ENCODE measurements around the gene PRDM12.

The PRDM12 gene

DNA sequence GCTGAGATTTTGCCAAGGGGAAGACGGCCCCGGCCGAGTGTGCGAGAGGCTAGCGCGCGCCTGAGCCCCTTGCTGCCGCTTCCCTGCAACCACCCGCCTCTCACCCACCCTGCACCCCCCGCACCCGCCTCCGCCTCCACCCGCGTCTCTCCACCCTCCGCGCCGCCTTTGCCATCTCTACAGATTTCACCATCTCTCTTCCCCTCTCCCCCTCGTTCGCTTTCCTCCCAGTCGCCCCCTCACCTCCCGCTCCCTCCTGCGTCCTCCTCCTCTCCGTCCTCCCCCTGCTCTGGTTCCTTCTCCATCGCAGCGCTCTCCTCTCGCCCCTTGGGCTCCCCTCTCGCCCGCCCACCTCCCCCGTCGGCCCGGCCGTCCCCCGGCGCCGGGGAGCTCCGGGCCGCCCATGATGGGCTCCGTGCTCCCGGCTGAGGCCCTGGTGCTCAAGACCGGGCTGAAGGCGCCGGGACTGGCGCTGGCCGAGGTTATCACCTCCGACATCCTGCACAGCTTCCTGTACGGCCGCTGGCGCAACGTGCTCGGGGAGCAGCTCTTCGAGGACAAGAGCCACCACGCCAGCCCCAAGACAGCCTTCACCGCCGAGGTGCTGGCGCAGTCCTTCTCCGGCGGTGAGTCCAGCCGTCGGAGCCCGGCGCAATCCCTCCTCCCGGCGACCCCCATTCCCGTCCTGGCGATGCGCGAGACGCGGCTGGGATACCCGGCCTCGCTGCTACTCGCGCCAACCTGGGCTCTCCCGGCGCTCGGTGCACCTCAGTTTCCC, at the start of gene PRDM12:
PRDM12 (plus strand) TSS at position 344 of the 778 bp plus-strand sequence; CDS start at position 404, 60 bp downstream.
- Histone ChIP-seq H3K4me1 (ENCODE audit: control insufficient read depth, insufficient read depth, low read length, unreplicated experiment) (peaks cover 5% of the 10 kb centered on the region), H3K79me2 (ENCODE audit: control insufficient read depth, insufficient read depth, low read length, unreplicated experiment) (no peaks in the 10 kb centered on the region), H3K27ac (ENCODE audit: low read depth, low read length) (no peak within 1 kb of the TSS), H3K4me3 (ENCODE audit: low read depth, low read length) (no peak within 1 kb of the TSS), H3K36me3 (ENCODE audit: insufficient read depth, low read length) (no peaks in the 10 kb centered on the region), H3K27me3 (ENCODE audit: insufficient read depth, low read length) (peaks cover 88% of the 10 kb centered on the region), H2AFZ (ENCODE audit: low read length, unreplicated experiment) (no peak within 1 kb of the TSS)

GRCh38 chr9:130616451-130616850, 47.9 kb upstream of the PRDM12 start:
- H3K27me3 ChIP-seq (ENCODE audit: insufficient read depth, low read length), result no peaks in the 10 kb centered on the region
- H3K79me2 ChIP-seq (ENCODE audit: control insufficient read depth, insufficient read depth, low read length, unreplicated experiment), result no peaks in the 10 kb centered on the region
- H3K4me1 ChIP-seq (ENCODE audit: control insufficient read depth, insufficient read depth, low read length, unreplicated experiment), result no peaks in the 10 kb centered on the region
- no peak overlapping the region for H3K4me3 ChIP-seq (ENCODE audit: low read depth, low read length)
- peaks cover 33% of the 10 kb centered on the region for H3K36me3 ChIP-seq (ENCODE audit: insufficient read depth, low read length)
- no peak overlapping the region for H3K27ac ChIP-seq (ENCODE audit: low read depth, low read length)
- H2AFZ ChIP-seq (ENCODE audit: low read length, unreplicated experiment), result no peak overlapping the region

GRCh38 chr9:130623466-130623865, 40.9 kb upstream of the PRDM12 start:
- no peaks in the 10 kb centered on the region for H3K27me3 ChIP-seq (ENCODE audit: insufficient read depth, low read length)
- H2AFZ ChIP-seq (ENCODE audit: low read length, unreplicated experiment), result no peak overlapping the region
- H3K4me3 ChIP-seq (ENCODE audit: low read depth, low read length), result no peak overlapping the region
- peaks cover 16% of the 10 kb centered on the region for H3K36me3 ChIP-seq (ENCODE audit: insufficient read depth, low read length)
- no peak overlapping the region for H3K27ac ChIP-seq (ENCODE audit: low read depth, low read length)
- no peaks in the 10 kb centered on the region for H3K4me1 ChIP-seq (ENCODE audit: control insufficient read depth, insufficient read depth, low read length, unreplicated experiment)
- H3K79me2 ChIP-seq (ENCODE audit: control insufficient read depth, insufficient read depth, low read length, unreplicated experiment), result no peaks in the 10 kb centered on the region

GRCh38 chr9:130624154-130624553, 40.2 kb upstream of the PRDM12 start:
- Histone ChIP-seq H2AFZ (ENCODE audit: low read length, unreplicated experiment) (no peak overlapping the region), H3K79me2 (ENCODE audit: control insufficient read depth, insufficient read depth, low read length, unreplicated experiment) (no peaks in the 10 kb centered on the region), H3K27ac (ENCODE audit: low read depth, low read length) (no peak overlapping the region), H3K4me1 (ENCODE audit: control insufficient read depth, insufficient read depth, low read length, unreplicated experiment) (no peaks in the 10 kb centered on the region), H3K27me3 (ENCODE audit: insufficient read depth, low read length) (no peaks in the 10 kb centered on the region), H3K36me3 (ENCODE audit: insufficient read depth, low read length) (peaks cover 16% of the 10 kb centered on the region), H3K4me3 (ENCODE audit: low read depth, low read length) (no peak overlapping the region)

GRCh38 chr9:130626249-130626996, 38.0 kb upstream of the PRDM12 start:
- Histone ChIP-seq H3K27ac (ENCODE audit: low read depth, low read length) (no peak overlapping the region), H2AFZ (ENCODE audit: low read length, unreplicated experiment) (no peak overlapping the region), H3K36me3 (ENCODE audit: insufficient read depth, low read length) (peaks cover 16% of the 10 kb centered on the region)

GRCh38 chr9:130627051-130627450, 37.3 kb upstream of the PRDM12 start:
- Histone ChIP-seq H3K27ac (ENCODE audit: low read depth, low read length) (no peak overlapping the region), H3K36me3 (ENCODE audit: insufficient read depth, low read length) (peaks cover 16% of the 10 kb centered on the region), H3K27me3 (ENCODE audit: insufficient read depth, low read length) (no peaks in the 10 kb centered on the region), H3K4me1 (ENCODE audit: control insufficient read depth, insufficient read depth, low read length, unreplicated experiment) (no peaks in the 10 kb centered on the region), H3K79me2 (ENCODE audit: control insufficient read depth, insufficient read depth, low read length, unreplicated experiment) (no peaks in the 10 kb centered on the region), H2AFZ (ENCODE audit: low read length, unreplicated experiment) (no peak overlapping the region), H3K4me3 (ENCODE audit: low read depth, low read length) (no peak overlapping the region)

More at GRCh38 chr9:130626249-130626996, 38.0 kb upstream of the PRDM12 start:
- no peak overlapping the region for H3K4me3 ChIP-seq (ENCODE audit: low read depth, low read length)
- no peaks in the 10 kb centered on the region for H3K4me1 ChIP-seq (ENCODE audit: control insufficient read depth, insufficient read depth, low read length, unreplicated experiment)
- no peaks in the 10 kb centered on the region for H3K27me3 ChIP-seq (ENCODE audit: insufficient read depth, low read length)
- H3K79me2 ChIP-seq (ENCODE audit: control insufficient read depth, insufficient read depth, low read length, unreplicated experiment), result no peaks in the 10 kb centered on the region

DNA sequence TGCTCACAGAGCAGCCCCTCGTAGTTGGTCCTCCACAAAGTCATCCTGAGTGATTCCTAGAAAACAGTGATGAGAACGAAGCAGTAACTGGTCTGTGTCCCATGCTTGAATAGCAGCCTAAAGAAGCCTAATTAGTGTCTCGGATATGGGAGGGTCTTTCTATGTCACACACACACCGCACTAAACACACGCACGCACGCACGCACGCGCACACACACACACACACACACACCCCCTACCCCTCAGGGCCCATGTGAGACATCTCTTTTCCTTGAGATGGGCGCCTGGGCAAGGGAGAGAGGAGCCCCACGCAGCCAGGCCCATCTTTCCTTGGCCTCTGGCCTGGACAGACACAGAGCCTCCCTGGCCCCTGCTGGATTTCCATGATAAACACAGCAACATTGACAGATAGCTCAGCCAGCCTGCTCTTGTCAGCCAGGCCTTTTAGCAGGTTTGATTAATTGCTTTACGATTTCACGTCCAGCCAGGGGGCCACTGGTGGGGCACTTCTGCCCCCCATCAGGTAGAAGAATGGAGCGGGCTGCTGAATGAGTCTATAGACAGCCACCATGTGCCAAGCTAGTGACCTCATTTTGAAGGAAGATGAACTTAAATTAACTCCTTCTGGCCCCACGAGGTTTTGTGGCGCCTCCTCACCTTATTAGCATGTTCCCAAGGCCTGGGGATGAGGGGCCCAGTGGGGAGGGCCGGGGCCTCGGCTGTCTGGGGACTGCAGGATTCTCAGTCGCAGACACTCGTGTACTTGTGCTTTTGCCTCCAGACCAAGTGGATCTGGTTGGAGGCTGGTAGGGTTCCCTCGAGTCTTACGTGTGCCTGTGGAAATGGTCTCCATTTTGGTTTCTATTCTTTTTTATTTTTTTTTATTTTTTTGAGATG, 36.2 kb upstream of the PRDM12 start:
- no peak overlapping the region for H3K27ac ChIP-seq (ENCODE audit: low read depth, low read length)
- H3K36me3 ChIP-seq (ENCODE audit: insufficient read depth, low read length), result peaks cover 16% of the 10 kb centered on the region
- no peaks in the 10 kb centered on the region for H3K4me1 ChIP-seq (ENCODE audit: control insufficient read depth, insufficient read depth, low read length, unreplicated experiment)
- H3K4me3 ChIP-seq (ENCODE audit: low read depth, low read length), result no peak overlapping the region
- H3K79me2 ChIP-seq (ENCODE audit: control insufficient read depth, insufficient read depth, low read length, unreplicated experiment), result no peaks in the 10 kb centered on the region
- H2AFZ ChIP-seq (ENCODE audit: low read length, unreplicated experiment), result no peak overlapping the region
- no peaks in the 10 kb centered on the region for H3K27me3 ChIP-seq (ENCODE audit: insufficient read depth, low read length)

DNA sequence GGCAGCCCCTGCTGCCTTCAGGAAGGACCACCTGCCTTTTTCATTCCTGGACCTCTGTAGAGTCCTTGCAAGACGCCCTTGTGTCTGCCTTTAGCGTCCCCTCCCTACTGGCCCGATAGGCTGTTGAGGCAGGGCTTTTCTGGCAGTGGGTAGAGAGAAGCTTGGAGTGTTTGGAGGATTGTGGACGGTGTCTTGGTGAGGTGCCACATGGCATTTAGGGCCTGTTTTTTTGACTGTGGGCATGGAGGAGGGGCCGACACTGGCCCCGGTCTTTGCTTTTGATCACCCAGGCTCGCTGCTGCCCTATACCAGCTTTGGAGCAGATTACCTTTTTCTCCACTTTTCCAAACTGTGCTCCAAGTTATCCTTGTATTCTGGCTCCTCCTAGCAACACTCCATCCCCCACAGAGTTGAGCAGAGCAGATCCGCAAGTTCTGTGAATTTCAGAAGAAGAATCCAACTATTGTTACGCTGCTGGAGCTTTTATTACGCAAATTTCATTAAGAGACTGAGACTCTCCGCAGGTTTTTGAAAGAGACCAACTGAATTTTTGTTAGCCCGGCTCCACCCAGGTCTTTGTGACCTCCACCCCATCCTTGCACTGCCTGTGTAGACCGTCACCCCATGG, 34.8 kb upstream of the PRDM12 start:
- H3K4me3 ChIP-seq (ENCODE audit: low read depth, low read length), result no peak overlapping the region
- H3K79me2 ChIP-seq (ENCODE audit: control insufficient read depth, insufficient read depth, low read length, unreplicated experiment), result no peaks in the 10 kb centered on the region
- H3K27ac ChIP-seq (ENCODE audit: low read depth, low read length), result no peak overlapping the region
- H3K27me3 ChIP-seq (ENCODE audit: insufficient read depth, low read length), result no peaks in the 10 kb centered on the region
- no peaks in the 10 kb centered on the region for H3K4me1 ChIP-seq (ENCODE audit: control insufficient read depth, insufficient read depth, low read length, unreplicated experiment)
- H3K36me3 ChIP-seq (ENCODE audit: insufficient read depth, low read length), result peaks cover 16% of the 10 kb centered on the region; the same call in 1 of the 2 replicates
- no peak overlapping the region for H2AFZ ChIP-seq (ENCODE audit: low read length, unreplicated experiment)

- Histone ChIP-seq H3K27me3 (ENCODE audit: insufficient read depth, low read length) (no peaks in the 10 kb centered on the region), H3K4me1 (ENCODE audit: control insufficient read depth, insufficient read depth, low read length, unreplicated experiment) (no peaks in the 10 kb centered on the region), H3K27ac (ENCODE audit: low read depth, low read length) (no peak overlapping the region), H2AFZ (ENCODE audit: low read length, unreplicated experiment) (no peak overlapping the region), H3K4me3 (ENCODE audit: low read depth, low read length) (no peak overlapping the region), H3K79me2 (ENCODE audit: control insufficient read depth, insufficient read depth, low read length, unreplicated experiment) (no peaks in the 10 kb centered on the region), H3K36me3 (ENCODE audit: insufficient read depth, low read length) (peaks cover 16% of the 10 kb centered on the region; the same call in 1 of the 2 replicates)
Measured at GRCh38 chr9:130630071-130630450, 34.3 kb upstream of the PRDM12 start.

Data from ACC112 (cell line).